GM12872 (cell line): Measurements from ENCODE around the gene TNFAIP8L1.

Source experiments
- TF ChIP-seq, protein P1 (sequence below): IDR thresholded peaks from 3 replicates; pipeline ENCODE4 v1.5.1; 2011; ENCODE audit warnings: low read depth, mild to moderate bottlenecking, low read length, moderate library complexity; ENCODE audit not compliant: insufficient read depth

Gene TNFAIP8L1

GRCh38 chr19:4602915-4603314 is 36.4 kb upstream of the TNFAIP8L1 start:
- TF ChIP-seq, protein P1, sequence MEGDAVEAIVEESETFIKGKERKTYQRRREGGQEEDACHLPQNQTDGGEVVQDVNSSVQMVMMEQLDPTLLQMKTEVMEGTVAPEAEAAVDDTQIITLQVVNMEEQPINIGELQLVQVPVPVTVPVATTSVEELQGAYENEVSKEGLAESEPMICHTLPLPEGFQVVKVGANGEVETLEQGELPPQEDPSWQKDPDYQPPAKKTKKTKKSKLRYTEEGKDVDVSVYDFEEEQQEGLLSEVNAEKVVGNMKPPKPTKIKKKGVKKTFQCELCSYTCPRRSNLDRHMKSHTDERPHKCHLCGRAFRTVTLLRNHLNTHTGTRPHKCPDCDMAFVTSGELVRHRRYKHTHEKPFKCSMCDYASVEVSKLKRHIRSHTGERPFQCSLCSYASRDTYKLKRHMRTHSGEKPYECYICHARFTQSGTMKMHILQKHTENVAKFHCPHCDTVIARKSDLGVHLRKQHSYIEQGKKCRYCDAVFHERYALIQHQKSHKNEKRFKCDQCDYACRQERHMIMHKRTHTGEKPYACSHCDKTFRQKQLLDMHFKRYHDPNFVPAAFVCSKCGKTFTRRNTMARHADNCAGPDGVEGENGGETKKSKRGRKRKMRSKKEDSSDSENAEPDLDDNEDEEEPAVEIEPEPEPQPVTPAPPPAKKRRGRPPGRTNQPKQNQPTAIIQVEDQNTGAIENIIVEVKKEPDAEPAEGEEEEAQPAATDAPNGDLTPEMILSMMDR: no peak

DNA sequence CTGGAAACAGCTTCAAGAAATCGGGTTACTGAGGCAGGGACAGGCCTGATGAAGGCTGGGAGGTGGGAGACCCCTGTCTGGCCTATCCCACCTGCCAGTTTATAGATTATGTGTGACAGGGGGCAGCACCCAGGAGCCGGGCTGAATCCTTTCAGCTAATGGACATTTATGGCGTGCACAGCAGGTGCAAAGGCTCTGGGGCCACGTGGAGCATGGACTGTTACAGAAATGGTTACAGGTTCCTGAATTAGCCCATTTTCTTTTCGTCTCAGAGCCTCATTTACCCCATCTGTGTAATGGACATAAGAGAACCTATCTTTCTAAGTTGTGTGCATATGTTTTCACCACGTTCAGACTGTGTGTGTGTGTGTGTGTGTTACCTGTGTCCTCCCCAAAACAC is 34.4 kb upstream of the TNFAIP8L1 start:
- TF ChIP-seq, protein P1: no peak

GRCh38 chr19:4606181-4606580 is 33.1 kb upstream of the TNFAIP8L1 start:
- TF ChIP-seq, protein P1: no peak

- TF ChIP-seq, protein P1: no peak
These were observed 32.2 kb upstream of the TNFAIP8L1 start for GRCh38 chr19:4606921-4607678.

DNA sequence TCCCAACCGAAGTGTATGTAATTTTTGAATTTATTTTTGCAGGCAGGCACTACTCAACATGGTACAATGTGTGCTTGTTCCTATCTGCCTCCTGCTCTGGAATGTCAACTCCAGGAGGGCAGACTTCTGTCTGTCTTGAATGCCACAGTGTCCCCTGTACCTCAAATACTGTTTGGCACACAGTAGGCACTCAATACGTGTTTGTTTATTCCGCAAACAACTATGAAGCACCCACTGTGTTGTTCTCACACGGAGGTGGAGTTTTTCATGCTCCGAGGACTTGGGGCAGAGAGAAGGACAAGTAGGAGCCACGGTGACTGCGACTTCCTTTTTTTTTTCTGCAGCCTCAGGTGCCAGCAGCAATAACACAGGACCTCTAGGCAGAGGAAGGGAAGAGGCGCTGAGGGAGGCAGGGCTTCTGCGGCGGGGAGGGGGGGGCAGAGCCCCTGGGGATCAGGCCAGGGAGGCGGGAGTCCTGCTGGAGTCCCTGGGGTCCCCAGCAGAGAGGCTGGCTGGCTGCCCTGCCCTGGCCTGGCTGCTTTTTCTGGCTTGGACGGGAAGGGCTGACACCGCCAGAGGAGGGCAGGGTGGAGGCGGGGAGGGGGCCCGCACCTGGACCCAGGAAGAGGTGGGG is 29.3 kb upstream of the TNFAIP8L1 start:
- TF ChIP-seq, protein P1: no peak

GRCh38 chr19:4613254-4613751 is 26.0 kb upstream of the TNFAIP8L1 start:
- TF ChIP-seq, protein P1: no peak

DNA sequence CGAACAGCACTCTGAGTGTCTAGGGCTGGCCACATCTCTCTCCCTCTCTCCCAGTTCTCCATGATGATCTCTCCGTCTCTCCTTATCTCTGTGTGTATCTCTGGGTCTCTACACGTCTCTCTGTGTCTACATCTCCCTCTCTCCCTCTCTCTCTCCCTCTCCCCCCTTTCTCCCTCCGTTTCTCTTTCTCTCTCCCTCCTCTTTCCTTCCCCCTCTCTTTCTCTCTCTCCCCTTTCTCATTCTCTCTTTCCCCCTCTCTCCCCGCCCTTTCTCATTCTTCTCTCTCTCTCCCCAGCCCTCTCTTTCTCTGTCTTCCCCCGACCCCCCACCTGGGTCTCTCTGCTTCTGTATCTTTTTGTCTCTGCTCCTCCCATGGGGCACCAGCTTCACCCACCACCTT is 21.3 kb upstream of the TNFAIP8L1 start:
- TF ChIP-seq, protein P1: no peak
